GM19438 (cell line): Measurements from ENCODE around the gene TP53BP2.
"Not testable (repeated sequence)": the region's sequence is repeated elsewhere in the genome, so short reads cannot be mapped to it uniquely, and the experiment has no call there.

Experiments used
- ATAC-seq: cut with Tn5 transposase; IDR thresholded peaks from one replicate; pipeline ENCODE4 v1.9.1; 2021; ENCODE audit warnings: low read depth; ENCODE audit not compliant: unreplicated experiment

The TP53BP2 gene, protein sequence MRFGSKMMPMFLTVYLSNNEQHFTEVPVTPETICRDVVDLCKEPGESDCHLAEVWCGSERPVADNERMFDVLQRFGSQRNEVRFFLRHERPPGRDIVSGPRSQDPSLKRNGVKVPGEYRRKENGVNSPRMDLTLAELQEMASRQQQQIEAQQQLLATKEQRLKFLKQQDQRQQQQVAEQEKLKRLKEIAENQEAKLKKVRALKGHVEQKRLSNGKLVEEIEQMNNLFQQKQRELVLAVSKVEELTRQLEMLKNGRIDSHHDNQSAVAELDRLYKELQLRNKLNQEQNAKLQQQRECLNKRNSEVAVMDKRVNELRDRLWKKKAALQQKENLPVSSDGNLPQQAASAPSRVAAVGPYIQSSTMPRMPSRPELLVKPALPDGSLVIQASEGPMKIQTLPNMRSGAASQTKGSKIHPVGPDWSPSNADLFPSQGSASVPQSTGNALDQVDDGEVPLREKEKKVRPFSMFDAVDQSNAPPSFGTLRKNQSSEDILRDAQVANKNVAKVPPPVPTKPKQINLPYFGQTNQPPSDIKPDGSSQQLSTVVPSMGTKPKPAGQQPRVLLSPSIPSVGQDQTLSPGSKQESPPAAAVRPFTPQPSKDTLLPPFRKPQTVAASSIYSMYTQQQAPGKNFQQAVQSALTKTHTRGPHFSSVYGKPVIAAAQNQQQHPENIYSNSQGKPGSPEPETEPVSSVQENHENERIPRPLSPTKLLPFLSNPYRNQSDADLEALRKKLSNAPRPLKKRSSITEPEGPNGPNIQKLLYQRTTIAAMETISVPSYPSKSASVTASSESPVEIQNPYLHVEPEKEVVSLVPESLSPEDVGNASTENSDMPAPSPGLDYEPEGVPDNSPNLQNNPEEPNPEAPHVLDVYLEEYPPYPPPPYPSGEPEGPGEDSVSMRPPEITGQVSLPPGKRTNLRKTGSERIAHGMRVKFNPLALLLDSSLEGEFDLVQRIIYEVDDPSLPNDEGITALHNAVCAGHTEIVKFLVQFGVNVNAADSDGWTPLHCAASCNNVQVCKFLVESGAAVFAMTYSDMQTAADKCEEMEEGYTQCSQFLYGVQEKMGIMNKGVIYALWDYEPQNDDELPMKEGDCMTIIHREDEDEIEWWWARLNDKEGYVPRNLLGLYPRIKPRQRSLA

DNA sequence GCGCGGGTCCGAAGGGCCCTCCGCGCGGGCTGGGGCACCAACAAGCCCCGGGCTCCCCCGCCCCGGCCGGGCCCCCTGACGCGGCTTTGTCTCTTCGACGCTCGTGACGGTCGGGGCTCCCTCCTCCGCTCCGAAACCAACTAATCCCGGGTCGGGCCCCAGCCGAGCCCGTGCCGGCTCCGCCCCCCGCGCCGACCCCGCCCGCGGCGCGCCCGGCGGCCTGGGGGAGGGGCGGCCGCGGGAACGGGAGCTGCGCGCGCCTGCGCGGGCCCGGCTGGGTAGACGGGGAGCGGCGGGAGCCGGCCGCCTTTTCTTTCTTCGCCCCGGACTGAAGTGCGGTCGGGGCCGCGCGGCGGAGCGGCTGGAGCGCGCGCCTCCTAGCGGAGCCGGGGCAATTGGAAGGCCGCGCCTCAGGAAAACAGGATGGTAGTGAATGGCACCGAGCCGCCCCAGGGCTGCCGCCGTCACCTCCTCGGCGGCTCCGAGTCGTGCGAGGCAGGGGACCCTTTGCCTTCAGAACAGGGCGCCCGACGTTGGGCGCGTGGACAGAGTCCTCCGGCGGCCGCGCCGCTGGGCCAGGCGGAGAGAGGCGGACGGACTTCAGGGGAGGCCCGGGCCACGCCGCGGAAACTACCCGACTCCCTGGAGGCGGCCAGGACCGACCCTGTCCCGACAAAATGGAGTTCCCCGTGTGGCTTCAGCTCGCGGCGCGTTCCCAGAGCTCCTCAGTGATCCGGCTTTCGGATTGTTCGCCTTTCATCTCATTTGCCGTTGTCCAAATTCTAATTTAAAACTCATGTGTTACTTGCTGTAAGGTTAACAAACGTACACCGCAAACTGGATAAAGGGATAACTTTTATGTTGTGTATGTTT lies at the start of gene TP53BP2:
TP53BP2 (minus strand) TSS at position 138 of the 873 bp plus-strand sequence. CDS start 267 bp downstream, outside the sequence.
- peak; percentile 65 for ATAC-seq

DNA sequence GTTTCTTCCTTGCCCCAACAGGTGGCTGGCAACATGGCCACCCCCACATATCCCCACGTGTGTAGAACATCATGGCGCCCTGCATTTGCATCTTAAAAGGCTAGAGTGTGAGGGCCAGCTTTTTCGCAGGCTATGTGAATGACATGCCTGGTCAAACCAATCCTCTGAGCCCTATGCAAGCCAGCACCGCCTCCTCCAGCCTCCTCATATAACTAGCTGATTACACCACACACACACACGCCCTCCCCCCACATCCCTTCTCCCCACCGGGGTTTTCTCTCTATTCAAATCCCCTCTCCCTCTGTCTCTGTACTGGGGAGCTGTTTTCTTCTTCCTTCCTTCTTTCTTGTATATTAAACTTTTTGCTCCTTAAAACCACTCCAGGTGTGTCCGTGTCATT lies 44.7 kb upstream of the TP53BP2 start:
- not testable (repeated sequence) for ATAC-seq

DNA sequence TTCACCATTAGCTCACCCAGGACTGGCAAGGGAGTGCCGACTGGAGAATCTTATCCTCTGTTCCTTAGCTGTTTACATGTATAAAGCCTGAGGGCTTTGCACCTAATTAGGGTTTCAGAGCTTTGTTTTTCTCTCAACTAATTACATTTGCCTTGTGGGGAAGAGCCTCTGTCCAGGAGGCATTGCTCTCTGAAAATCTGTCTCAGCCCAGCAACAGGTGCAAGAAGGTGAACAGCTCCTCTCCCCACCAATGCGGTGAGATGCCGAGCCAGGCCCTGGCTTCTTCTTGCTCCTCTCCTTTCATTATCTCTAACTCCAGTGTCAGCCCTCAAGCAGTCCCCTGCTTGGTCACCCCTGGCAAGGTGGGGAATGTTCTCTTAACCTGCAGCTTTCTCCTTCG lies 43.6 kb upstream of the TP53BP2 start:
- not testable (repeated sequence) for ATAC-seq

DNA sequence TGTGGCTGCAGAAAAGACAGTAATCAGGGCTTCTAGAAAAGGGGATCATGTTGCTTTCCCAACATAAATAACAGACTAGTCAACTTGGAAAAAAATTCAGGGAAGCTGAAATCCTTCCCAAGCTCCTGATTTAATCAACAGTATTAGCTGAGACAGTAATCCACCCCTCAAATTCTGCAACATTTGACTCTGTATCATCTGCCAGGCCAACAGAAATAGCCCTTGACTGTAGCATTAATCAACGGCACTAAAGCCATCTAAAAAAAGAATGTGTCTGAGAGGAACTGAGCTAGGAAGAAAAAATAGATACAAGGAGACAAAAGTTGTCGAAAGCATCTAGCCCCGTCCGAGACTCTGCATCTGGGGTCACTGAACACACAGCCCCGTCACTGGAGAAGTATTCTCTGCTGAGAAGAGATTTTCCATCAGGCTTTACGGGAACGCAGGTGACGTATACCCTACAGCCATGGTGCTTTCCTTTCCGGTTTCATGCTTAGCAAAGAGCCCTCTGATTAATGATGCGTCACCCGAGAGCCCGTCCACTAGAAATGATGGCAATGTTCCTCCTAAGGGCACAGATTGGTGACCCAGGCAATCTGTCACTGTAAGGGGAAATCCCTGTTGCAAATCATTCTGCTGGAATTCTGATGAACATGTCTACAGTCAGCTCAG lies 42.1 kb upstream of the TP53BP2 start:
- ATAC-seq = no peak

DNA sequence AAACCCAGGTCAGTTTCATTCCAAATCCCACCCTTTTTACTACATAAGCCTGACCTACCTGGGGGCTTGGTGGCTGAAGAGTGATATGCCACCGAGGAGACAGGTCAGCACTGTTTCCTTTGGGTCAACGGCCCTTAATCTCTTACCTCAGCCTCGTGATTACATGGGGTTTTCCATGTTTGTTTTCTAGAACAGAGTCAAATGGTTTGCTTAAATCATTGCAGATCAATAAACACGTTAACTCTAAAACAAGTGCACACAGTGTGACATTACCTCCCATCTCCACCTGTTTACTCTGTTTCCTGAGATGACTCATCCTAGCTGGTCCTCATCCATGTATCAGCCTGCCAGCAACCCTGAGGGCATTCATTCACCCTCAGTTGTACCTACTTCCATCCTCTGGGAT lies 40.8 kb upstream of the TP53BP2 start:
- no peak for ATAC-seq

DNA sequence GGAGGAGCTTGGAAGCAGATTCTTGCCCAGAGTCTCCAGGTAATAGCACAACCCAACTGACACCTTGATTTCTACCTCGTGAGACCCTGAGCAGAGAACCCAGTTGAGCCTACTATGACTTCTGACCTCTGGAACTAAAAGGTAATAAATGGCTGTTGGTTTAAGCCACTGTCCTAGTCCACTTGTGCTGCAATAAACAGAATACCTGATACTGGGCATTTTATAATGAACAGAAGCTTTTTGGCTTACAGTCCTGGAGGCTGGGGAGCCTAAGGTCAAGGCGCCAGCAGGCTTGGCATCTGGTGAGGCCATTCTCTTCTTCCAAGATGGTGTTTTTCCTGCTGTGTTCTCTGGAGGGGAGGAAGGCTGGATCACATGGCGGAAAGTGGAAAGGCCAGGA lies 39.9 kb upstream of the TP53BP2 start:
- ATAC-seq = no peak

DNA sequence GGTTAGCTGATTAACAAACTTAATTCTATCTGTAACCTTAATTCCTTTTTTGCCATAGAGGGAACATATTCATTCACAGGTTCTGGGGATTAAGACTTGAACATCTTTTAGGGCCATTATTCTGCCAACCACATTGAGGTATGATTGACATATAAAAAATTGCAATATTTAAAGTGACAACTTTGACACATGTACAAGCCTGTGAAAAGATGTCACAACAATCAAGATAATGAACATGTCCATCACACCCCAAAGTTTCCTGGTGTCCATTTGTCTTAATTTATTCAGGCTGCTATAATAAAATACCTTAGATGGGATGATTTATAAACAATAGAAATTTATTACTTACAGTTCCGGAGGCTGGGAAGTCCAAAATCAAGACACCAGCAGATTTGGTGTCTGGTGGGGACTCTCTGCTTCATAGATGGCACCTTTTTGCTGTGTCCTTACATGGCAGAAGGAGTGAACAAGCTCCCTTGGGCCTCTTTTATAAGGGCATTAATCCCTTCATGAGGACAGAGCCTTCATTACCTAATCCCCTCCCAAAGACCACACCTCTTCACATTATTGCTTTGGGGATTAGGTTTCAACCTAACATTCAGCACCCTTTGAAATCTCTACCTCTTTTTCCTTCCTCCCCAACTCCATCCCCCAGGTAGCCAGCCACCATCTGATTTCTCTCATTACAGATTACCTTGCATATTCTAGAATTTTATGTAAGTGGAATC lies 33.0 kb upstream of the TP53BP2 start:
- no peak for ATAC-seq

DNA sequence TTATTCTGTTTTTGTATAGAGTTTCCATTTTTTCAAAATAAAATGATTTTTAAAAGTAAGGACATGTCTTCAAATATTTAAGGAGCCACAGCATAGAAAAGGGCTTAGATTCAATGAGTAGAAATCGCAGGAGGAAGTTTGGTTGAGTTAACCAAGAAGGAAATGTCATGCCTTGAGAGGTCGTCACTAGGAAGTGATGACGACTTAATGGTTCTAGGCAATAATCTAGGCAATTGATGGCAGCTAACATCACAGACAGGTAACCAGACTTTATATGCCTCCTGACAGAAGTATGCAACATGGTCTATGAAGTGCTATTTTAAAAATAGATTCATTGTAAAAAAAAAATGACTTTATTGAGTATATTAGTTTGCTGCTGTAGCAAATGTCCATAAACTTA lies 32.1 kb upstream of the TP53BP2 start:
- no peak for ATAC-seq

DNA sequence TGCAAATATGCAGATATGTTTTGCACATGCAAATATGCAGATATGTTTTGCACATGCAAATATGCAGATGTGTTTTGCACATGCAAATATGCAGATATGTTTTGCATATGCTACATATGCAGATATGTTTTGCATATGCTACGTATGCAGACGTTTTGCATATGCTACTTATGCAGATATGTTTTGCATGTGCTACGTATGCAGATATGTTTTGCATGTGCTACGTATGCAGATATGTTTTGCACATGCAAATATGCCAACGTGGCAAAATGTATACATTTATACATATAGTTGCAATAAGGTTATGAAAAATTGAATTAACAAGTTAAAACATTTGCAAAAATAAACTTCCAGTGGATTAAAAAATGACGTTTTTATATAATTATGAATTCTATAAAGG lies 30.8 kb upstream of the TP53BP2 start:
- ATAC-seq = no peak

DNA sequence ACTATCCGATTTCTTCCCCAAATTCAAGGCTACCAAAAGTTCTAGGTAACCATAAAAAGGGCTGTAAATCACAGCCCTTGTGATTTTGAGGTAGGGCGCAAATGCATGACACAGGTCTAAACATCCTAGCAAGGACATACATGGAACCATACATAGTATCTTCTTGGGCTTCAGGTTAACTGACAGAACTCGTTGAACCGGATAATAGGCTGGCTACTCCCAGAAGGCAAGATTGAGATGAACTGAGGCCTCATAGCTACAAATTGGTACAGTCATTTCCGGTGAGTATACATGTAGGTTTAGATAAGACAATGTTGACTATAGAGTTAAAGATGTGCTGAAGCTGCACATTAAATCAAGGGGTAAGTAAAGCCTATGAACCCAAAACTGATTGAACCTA lies 27.3 kb upstream of the TP53BP2 start:
- no peak for ATAC-seq

DNA sequence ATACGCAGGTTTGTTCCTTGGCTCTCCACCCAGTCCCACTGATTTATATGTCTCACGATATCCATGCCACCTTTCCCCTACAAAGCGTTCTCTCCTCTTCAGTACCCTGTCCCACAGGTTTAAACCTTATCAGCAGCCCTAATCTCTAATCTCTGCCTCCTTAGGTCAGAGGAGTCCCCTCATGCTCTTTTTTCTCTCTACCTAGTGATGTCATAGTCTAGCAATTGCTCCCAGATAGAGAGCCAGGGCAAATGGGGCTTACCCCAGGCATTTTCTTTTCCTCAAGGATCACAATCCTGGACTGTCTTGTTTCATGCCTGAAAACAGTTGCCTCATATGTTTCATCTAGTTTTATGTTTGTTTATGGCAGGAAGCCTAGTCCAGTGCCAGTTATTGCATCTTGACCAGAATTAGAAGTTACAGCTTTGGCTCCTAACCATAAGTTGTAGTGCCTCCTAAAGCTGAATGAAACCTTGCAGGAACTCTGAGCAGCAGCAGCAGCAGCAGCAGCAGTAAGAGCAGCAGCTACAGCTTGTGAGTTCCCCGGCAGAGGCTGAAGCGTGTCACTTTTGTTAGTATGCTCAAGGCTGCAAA lies 26.7 kb upstream of the TP53BP2 start:
- ATAC-seq = no peak

DNA sequence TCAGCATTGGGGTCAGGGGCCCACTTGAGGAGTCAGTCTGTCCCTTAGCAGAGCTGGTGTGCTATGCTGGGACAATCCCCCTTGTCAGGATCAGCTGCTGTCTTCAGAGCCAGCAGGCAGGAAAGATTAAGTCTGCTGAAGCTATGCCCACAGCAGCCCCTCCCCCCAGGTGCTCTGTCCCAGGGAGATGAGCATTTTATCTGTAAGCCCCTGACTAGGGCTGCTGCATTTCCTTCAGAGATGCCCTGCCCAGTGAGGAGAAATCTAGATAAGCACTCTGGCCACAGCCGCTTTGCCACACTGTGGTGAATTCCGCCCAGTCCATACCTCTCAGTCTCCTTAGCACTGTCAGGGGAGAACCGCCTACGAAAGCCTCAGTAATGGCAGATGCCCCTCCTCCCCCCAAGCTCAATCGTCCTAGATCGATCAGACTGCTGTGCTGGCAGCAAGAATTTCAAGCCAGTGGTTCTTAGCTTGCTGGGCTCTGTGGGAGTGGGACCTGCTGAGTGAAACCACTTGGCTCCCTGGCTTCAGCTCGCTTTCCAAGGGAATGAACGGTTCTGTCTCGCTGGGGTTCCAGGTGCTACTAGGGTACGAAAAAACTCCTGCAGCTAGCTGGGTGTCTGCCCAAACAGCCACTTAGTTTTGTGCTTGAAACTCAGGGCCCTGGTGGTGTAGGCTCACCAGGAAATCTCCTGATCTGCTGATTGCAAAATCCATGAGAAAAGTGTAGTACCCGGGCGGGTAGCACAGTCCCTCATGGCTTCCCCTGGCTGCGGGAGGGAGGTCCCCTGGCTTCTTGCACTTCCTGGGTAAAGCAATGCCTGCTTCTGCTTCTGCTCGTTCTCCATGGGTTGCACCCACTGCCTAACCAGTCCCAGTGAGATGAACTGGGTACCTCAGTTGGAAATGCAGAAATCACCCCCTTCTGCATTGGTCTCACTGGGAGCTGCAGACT lies 25.1 kb upstream of the TP53BP2 start:
- ATAC-seq = no peak

DNA sequence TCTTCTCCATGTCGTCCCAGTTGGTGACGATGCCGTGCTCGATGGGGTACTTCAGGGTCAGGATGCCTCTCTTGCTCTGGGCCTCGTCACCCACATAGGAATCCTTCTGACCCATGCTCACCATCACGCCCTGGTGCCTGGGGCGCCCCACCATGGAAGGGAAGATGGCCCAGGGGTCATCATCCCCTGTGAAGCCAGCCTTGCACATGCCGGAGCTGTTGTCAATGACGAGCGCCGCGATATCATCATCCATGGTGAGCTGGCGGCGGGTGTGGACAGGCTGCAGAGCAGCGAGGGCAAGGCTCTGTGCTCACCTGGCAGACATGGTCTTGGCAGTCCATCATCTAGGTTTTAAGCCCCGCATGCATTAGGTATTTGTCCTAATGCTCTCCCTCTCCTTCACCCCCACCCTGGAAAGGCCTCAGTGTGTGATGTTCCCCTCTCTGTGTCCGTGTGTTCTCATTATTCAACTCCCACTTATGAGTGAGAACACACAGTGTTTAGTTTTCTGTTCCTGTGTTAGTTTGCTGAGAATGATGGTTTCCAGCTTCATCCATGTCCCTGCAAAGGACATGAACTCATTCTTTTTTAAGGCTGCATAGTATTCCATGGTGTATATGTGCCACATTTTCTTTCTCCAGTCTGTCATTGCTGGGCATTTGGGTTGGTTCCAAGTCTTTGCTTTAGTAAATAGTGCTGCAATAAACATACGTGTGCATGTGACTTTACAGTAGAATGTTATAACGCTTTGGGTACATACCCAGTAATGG lies 19.0 kb upstream of the TP53BP2 start:
- not testable (repeated sequence) for ATAC-seq

DNA sequence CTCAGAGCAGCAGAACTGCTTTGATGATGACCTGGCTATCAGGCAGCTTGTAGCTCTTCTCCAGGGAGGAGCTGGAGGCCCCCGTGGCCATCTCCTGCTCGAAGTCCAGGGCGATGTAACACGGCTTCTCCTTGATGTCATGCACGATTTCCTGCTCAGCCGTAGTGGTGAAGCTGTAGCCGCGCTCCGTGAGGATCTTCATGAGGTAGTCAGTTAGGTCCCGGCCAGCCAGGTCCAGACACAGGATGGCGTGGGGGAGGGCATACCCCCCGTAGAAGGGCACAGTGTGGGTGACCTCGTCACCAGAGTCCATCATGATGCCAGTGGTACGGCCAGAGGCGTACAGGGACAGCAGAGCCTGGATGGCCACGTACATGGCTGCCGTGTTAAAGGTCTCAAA lies 18.3 kb upstream of the TP53BP2 start:
- ATAC-seq = no peak

DNA sequence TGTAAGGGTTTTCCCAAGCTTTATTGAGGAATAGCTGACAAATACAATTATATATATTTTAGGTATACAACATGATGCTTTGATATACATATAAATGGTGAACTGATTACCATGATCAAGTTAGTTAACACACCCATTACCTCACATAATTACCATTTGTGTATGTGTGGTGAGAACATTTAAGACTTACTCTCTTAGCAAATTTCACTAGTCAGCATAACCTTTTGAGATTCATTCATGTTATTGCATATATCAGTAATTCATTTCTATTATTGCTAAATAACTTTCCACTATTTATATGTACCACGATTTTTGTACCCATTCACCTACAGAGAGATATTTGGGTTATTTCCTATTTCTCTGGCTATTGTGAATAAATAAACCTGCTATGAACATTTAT lies 16.2 kb upstream of the TP53BP2 start:
- no peak for ATAC-seq

DNA sequence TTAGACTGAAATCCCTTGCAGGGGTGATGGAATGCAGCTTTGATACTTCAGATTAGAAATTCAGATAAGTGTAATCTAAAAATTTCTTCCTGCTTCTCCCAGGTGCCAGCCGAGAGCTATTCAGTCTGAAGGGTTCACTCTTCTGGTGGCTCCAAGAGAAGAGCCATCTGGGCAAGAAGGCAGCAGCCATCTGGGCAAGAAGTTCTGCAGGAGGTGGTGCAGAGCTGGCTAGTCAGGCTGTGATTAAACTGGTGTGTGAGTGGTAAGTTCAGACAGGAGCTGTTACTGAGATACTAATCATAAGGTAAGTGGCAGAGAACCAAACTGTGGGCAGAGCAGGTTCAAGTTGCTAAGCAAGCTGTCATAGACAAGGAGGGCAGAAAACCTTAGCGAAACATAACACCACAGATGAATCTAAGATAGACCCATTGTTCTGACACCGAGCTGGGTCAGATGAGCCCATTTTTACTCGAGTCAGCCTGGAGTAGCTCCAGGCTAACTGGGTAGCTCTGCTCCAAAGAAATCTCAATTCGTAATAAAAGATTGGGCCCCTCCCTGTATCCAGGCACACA lies 14.4 kb upstream of the TP53BP2 start:
- no peak for ATAC-seq
